Sigmoid colon (tissue), 7 donors: ENCODE data around the gene RC3H1. TPM values are rescaled to one million over a fixed set of nuclear protein-coding genes. Genes with fewer than 3 reads are reported as not detected.

Experiments used
- DNase-seq: peaks from one replicate; pipeline ENCODE4 v3.0.0-alpha.2; 2019
- H3K27ac ChIP-seq, 4 donors: fragments of 200-600 bp; sonication (generic); one replicate each; pipeline ENCODE4 v1.5.1; 2016 to 2019; ENCODE audit warnings: mild to moderate bottlenecking in 1 of 4
- H3K27me3 ChIP-seq, 3 donors: fragments of 200-600 bp; sonication (generic); one replicate each; pipeline ENCODE4 v1.5.1; 2019; ENCODE audit warnings: mild to moderate bottlenecking in 1 of 3
- H3K36me3 ChIP-seq, 4 donors: fragments of 200-600 bp; sonication (generic); one replicate each; pipeline ENCODE4 v1.5.1; 2016 to 2019
- H3K4me1 ChIP-seq, 4 donors: fragments of 200-600 bp; sonication (generic); one replicate each; pipeline ENCODE4 v1.5.1; 2017 to 2019
- H3K4me3 ChIP-seq, 4 donors: fragments of 200-600 bp; sonication (generic); one replicate each; pipeline ENCODE4 v1.5.1; 2017 to 2019; ENCODE audit warnings: mild to moderate bottlenecking in 2 of 4, moderate library complexity in 1 of 4
- H3K9me3 ChIP-seq, 4 donors: fragments of 200-600 bp in 3 of 4; sonication (generic) in 3 of 4; one replicate each; pipeline versions ENCODE4 v1.5.1 to v1.6.1; 2013 to 2019
- CTCF ChIP-seq, 4 experiments: fragments of 450-650 bp in 3 of 4; fragments of 200-600 bp in 1 of 4; IDR thresholded peaks; one replicate each; pipeline ENCODE4 v1.5.1; 2016 to 2019; ENCODE audit warnings: antibody characterized with exemption in 4 of 4, mild to moderate bottlenecking in 3 of 4, moderate library complexity in 2 of 4
- EP300 ChIP-seq, 4 donors: sonication (generic); formaldehyde crosslinking; IDR thresholded peaks; one replicate each; pipeline ENCODE4 v1.6.1; 2017; ENCODE audit warnings: antibody characterized with exemption in 4 of 4
- POLR2A ChIP-seq, 2 donors: fragments of 450-650 bp; IDR thresholded peaks; one replicate each; pipeline ENCODE4 v1.6.1; 2016; ENCODE audit warnings: antibody characterized with exemption in 2 of 2, mild to moderate bottlenecking in 2 of 2, moderate library complexity in 2 of 2
- POLR2AphosphoS5 ChIP-seq, 4 donors: sonication (generic); formaldehyde crosslinking; IDR thresholded peaks; one replicate each; pipeline ENCODE4 v1.6.1; 2017; ENCODE audit warnings: antibody characterized with exemption in 4 of 4
- whole genome bisulfite sequencing, 2 donors: extraction: QIAGEN DNeasy Blood & Tissue Kit; methylation state at CpG; one replicate each; pipeline ENCODE4 v1.1.7; 2013; 5-methylcytosine and 5-hydroxymethylcytosine counted together
- intact Hi-C: fragments of 100-400 bp; cut with DNase I; formaldehyde crosslinking; loops from one replicate; pipeline ENCODE4 v1.15.1; 2023
- polyA plus RNA-seq, 3 donors: library from polyadenylated mRNA; stranded (reverse); fragments of 200-250 nt; gene quantifications; one replicate each; pipeline ENCODE4 v1.2.3, GENCODE V29; 2013
- total RNA-seq, 4 donors: library from RNA; depleted of rRNA; stranded (reverse); fragments of >200 nt; gene quantifications; one replicate each; pipeline ENCODE4 v1.1.0, GENCODE V29; 2016
- donor health status: healthy with polysubstance abuse.
- donor health status: Bipolar disorder and iron deficiency.
- donor health status: healthy.

The RC3H1 gene
- total and polyA plus RNA-seq, 7 donors = 2.4 to 55.9 (median 22.5) TPM

- H3K36me3 ChIP-seq = no peaks in the 10 kb centered on the region
- peaks cover 0 to 58% (median 57%) of the 10 kb centered on the region in 4 donors for H3K4me1 ChIP-seq
- H3K9me3 ChIP-seq = no peaks in the 10 kb centered on the region
- 0 to 1% methylated on average over 36 of the region's 36 CpGs for WGBS, 2 donors
- H3K27me3 ChIP-seq = no peaks in the 10 kb centered on the region
- H3K4me3 ChIP-seq = peak overlapping the region; percentile 64 to 93 (median 79)
- peak overlapping the region; percentile 90 to 97 (median 95) for H3K27ac ChIP-seq
- intact Hi-C loops = loop anchor here (1.0 to 10.0 kb wide), 5 partner anchors 51 to 1103 kb away; partner anchors contain the start of genes CACYBP, RABGAP1L and ZBTB37
- TF ChIP-seq EP300 (IDR thresholded peaks at IDR 0.05) (no peak), POLR2A (IDR thresholded peaks at IDR 0.05) (no peak), CTCF (IDR thresholded peaks at IDR 0.05) (no peak), POLR2AphosphoS5 (IDR thresholded peaks at IDR 0.05) (peak in 1 of 4 donors; percentile 24)
- DNase-seq = peak; percentile 74
Measured at GRCh38 chr1:174021591-174022079, 522 bp downstream of the RC3H1 start.

DNA sequence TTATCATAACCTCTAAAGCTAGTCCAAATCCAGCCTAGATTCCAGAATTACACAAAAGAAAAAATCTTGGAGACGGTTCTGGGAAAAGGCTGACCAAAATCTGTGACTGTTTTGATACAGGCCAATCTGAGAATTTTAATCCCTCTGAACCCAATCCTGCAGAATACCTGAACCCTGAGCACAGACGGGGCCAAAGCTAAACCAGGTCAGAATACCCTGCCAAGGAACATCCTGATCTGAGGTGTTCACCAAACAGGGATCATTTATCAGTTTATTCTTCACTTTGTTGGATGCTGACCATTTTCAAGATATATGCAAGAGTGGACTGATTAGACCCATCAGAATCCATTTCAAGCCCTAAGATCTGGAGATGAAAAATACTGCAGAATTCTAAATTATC, 3.6 kb downstream of the RC3H1 start:
- DNase-seq = no peak
- no peak for TF ChIP-seq POLR2AphosphoS5 (IDR thresholded peaks at IDR 0.05)
- no peak for TF ChIP-seq CTCF (IDR thresholded peaks at IDR 0.05)
- TF ChIP-seq POLR2A (IDR thresholded peaks at IDR 0.05) = no peak
- no peak for TF ChIP-seq EP300 (IDR thresholded peaks at IDR 0.05)
- no peak overlapping the region for H3K4me3 ChIP-seq
- no peaks in the 10 kb centered on the region for H3K9me3 ChIP-seq
- intact Hi-C loops = no loop called here
- H3K4me1 ChIP-seq = peaks cover 0 to 69% (median 67%) of the 10 kb centered on the region in 4 donors
- no peaks in the 10 kb centered on the region for H3K27me3 ChIP-seq
- no peaks in the 10 kb centered on the region for H3K36me3 ChIP-seq
- 67 to 71% methylated on average over 2 of the region's 2 CpGs for WGBS, 2 donors
- no peak overlapping the region for H3K27ac ChIP-seq

- no peak overlapping the region for H3K27ac ChIP-seq
- no peaks in the 10 kb centered on the region for H3K27me3 ChIP-seq
- H3K4me3 ChIP-seq = no peak overlapping the region
- H3K4me1 ChIP-seq = peaks cover 0 to 59% (median 57%) of the 10 kb centered on the region in 4 donors
- no peak for DNase-seq
- TF ChIP-seq POLR2A (IDR thresholded peaks at IDR 0.05) = no peak
- TF ChIP-seq CTCF (IDR thresholded peaks at IDR 0.05) = no peak
- TF ChIP-seq POLR2AphosphoS5 (IDR thresholded peaks at IDR 0.05) = no peak
- TF ChIP-seq EP300 (IDR thresholded peaks at IDR 0.05) = no peak
- intact Hi-C loops = no loop called here
- no peaks in the 10 kb centered on the region for H3K9me3 ChIP-seq
- no peaks in the 10 kb centered on the region for H3K36me3 ChIP-seq
- 34 to 64% methylated on average over 2 of the region's 2 CpGs for WGBS, 2 donors
Measured at GRCh38 chr1:174017231-174017970, 4.8 kb downstream of the RC3H1 start.

DNA sequence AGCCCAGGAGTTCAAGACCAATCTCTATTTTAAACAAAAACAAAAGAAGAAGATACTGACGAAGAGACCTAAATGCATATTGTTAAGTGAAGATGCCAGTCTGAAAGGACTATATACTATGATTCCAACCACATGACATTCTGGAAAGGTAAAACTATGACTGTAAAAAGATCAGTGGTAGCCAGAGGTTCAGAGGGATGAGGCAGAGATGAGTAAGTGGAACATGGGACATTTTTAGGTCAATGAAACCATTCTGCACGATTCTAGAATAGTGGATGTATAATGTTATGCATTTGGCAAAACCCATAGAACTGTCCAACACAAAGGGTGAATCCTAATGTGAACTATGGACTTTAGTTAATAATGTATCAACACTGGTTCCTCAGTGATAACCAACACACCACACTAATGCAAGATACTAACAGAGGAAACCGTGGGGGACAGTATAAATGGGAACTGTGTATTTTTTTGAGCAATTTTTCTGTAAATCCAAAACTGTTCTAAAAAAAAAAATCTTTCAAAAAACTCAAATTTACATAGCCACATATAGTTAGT, 8.2 kb downstream of the RC3H1 start:
- peaks cover 0 to 42% (median 38%) of the 10 kb centered on the region in 4 donors for H3K4me1 ChIP-seq
- WGBS, 2 donors = 75 to 79% methylated on average over 3 of the region's 3 CpGs
- intact Hi-C loops = no loop called here

More for the DNA sequence above, 8.2 kb downstream of the RC3H1 start:
- TF ChIP-seq CTCF (IDR thresholded peaks at IDR 0.05) = no peak
- no peak for TF ChIP-seq EP300 (IDR thresholded peaks at IDR 0.05)
- no peak for TF ChIP-seq POLR2AphosphoS5 (IDR thresholded peaks at IDR 0.05)
- no peak for TF ChIP-seq POLR2A (IDR thresholded peaks at IDR 0.05)
- H3K4me3 ChIP-seq = no peak overlapping the region
- no peak for DNase-seq
- no peaks in the 10 kb centered on the region for H3K9me3 ChIP-seq
- H3K36me3 ChIP-seq = no peaks in the 10 kb centered on the region
- H3K27me3 ChIP-seq = no peaks in the 10 kb centered on the region
- no peak overlapping the region for H3K27ac ChIP-seq
